ENCODE measurements around the gene AKAP13.

AKAP13 gene

GRCh38 chr15:85333132-85333831 is 47.1 kb upstream of the AKAP13 start:
- Histone ChIP-seq H2AFZ (no peak overlapping the region), H3K4me2 (ENCODE audit: low read length) (no peak overlapping the region), H3K4me1 (no peaks in the 10 kb centered on the region), H3K36me3 (ENCODE audit: control insufficient read depth, insufficient read depth, low read length) (no peaks in the 10 kb centered on the region), H3K4me3 (ENCODE audit: low read depth, low read length) (no peak overlapping the region), H3K79me2 (no peaks in the 10 kb centered on the region), H3K9ac (no peak overlapping the region), H3K9me3 (ENCODE audit: control insufficient read depth, low read length) (no peaks in the 10 kb centered on the region), H3K27me3 (ENCODE audit: control insufficient read depth, insufficient read depth, low read length) (no peaks in the 10 kb centered on the region), H3K27ac (no peak overlapping the region)
- no peak for TF ChIP-seq CTCF (IDR thresholded peaks at IDR 0.05)

GRCh38 chr15:85334241-85334640 is 46.2 kb upstream of the AKAP13 start:
- no peak overlapping the region for H2AFZ ChIP-seq

GRCh38 chr15:85335193-85335942 is 45.0 kb upstream of the AKAP13 start:
- H3K4me3 ChIP-seq (ENCODE audit: low read depth, low read length), result no peak overlapping the region
- TF ChIP-seq CTCF (IDR thresholded peaks at IDR 0.05), result no peak
- H3K9me3 ChIP-seq (ENCODE audit: control insufficient read depth, low read length), result no peaks in the 10 kb centered on the region
- H2AFZ ChIP-seq, result no peak overlapping the region
- H3K27me3 ChIP-seq (ENCODE audit: control insufficient read depth, insufficient read depth, low read length), result no peaks in the 10 kb centered on the region
- no peak overlapping the region for H3K9ac ChIP-seq
- H3K4me2 ChIP-seq (ENCODE audit: low read length), result no peak overlapping the region
- H3K36me3 ChIP-seq (ENCODE audit: control insufficient read depth, insufficient read depth, low read length), result no peaks in the 10 kb centered on the region
- no peaks in the 10 kb centered on the region for H3K79me2 ChIP-seq
- no peak overlapping the region for H3K27ac ChIP-seq
- no peaks in the 10 kb centered on the region for H3K4me1 ChIP-seq

More at GRCh38 chr15:85334241-85334640, 46.2 kb upstream of the AKAP13 start:
- Histone ChIP-seq H3K79me2 (no peaks in the 10 kb centered on the region), H3K4me1 (no peaks in the 10 kb centered on the region), H3K9ac (no peak overlapping the region), H3K27me3 (ENCODE audit: control insufficient read depth, insufficient read depth, low read length) (no peaks in the 10 kb centered on the region), H3K9me3 (ENCODE audit: control insufficient read depth, low read length) (no peaks in the 10 kb centered on the region), H3K36me3 (ENCODE audit: control insufficient read depth, insufficient read depth, low read length) (no peaks in the 10 kb centered on the region), H3K4me3 (ENCODE audit: low read depth, low read length) (no peak overlapping the region), H3K4me2 (ENCODE audit: low read length) (no peak overlapping the region), H3K27ac (no peak overlapping the region)
- TF ChIP-seq CTCF (IDR thresholded peaks at IDR 0.05), result no peak

GRCh38 chr15:85336880-85337279 is 43.5 kb upstream of the AKAP13 start:
- Histone ChIP-seq H3K4me3 (ENCODE audit: low read depth, low read length) (no peak overlapping the region), H3K27me3 (ENCODE audit: control insufficient read depth, insufficient read depth, low read length) (no peaks in the 10 kb centered on the region), H3K36me3 (ENCODE audit: control insufficient read depth, insufficient read depth, low read length) (no peaks in the 10 kb centered on the region), H3K4me2 (ENCODE audit: low read length) (no peak overlapping the region), H3K4me1 (no peaks in the 10 kb centered on the region), H3K27ac (no peak overlapping the region), H3K9me3 (ENCODE audit: control insufficient read depth, low read length) (no peaks in the 10 kb centered on the region), H3K9ac (no peak overlapping the region), H3K79me2 (no peaks in the 10 kb centered on the region), H2AFZ (no peak overlapping the region)
- TF ChIP-seq CTCF (IDR thresholded peaks at IDR 0.05), result no peak

Data from parathyroid adenoma (tissue), 2 donors.